Transverse colon (tissue), 4 donors: Measurements from ENCODE around the gene SYNE3. TPM values are rescaled to one million over a fixed set of nuclear protein-coding genes. Genes with fewer than 3 reads are reported as not detected.

Experiments used
- DNase-seq: peaks from one replicate; pipeline ENCODE4 v3.0.0-alpha.2; 2019
- H3K27ac ChIP-seq, 4 donors: fragments of 200-600 bp; sonication (generic); 2 replicates each; pipeline ENCODE4 v1.5.1; 2016 to 2018; ENCODE audit warnings: inconsistent platforms in 4 of 4
- H3K27me3 ChIP-seq: fragments of 200-600 bp; sonication (generic); 2 replicates; pipeline ENCODE4 v1.5.1; 2017; ENCODE audit warnings: inconsistent platforms
- H3K36me3 ChIP-seq, 4 donors: fragments of 200-600 bp; sonication (generic); 2 replicates each; pipeline ENCODE4 v1.5.1; 2017 to 2019; ENCODE audit warnings: inconsistent platforms in 4 of 4
- H3K4me1 ChIP-seq, 4 donors: fragments of 200-600 bp; sonication (generic); 2 replicates each; pipeline ENCODE4 v1.5.1; 2017 to 2020; ENCODE audit warnings: inconsistent platforms in 4 of 4
- H3K4me3 ChIP-seq, 4 donors: fragments of 200-600 bp; sonication (generic); 1 replicate in 1 of 4; 2 replicates in 3 of 4; pipeline versions ENCODE4 v1.5.1 to v1.6.1; 2017 to 2019; ENCODE audit warnings: inconsistent platforms in 4 of 4
- H3K9me3 ChIP-seq, 2 donors: fragments of 200-600 bp; sonication (generic); 2 replicates each; pipeline ENCODE4 v1.5.1; 2017 to 2019; ENCODE audit warnings: inconsistent platforms in 2 of 2
- CTCF ChIP-seq, 5 experiments: fragments of 200-600 bp in 3 of 5; fragments of 450-650 bp in 2 of 5; sonication (generic) in 3 of 5; IDR thresholded peaks; 1 replicate in 2 of 5; 2 replicates in 3 of 5; pipeline ENCODE4 v1.5.1; 2016 to 2017; ENCODE audit warnings: antibody characterized with exemption in 5 of 5, inconsistent platforms in 3 of 5, mild to moderate bottlenecking in 2 of 5, moderate library complexity in 1 of 5
- EP300 ChIP-seq: sonication (generic); formaldehyde crosslinking; IDR thresholded peaks from one replicate; pipeline ENCODE4 v1.6.1; 2017; ENCODE audit warnings: antibody characterized with exemption, low read depth
- POLR2A ChIP-seq: fragments of 450-650 bp; IDR thresholded peaks from one replicate; pipeline ENCODE4 v1.6.1; 2016; ENCODE audit warnings: antibody characterized with exemption, mild to moderate bottlenecking, moderate library complexity
- POLR2AphosphoS5 ChIP-seq, 3 donors: sonication (generic); formaldehyde crosslinking; IDR thresholded peaks; one replicate each; pipeline ENCODE4 v1.6.1; 2016; ENCODE audit warnings: antibody characterized with exemption in 3 of 3
- WGBS, 2 donors: methylation state at CpG; one replicate each; pipeline ENCODE4 v1.1.5; 2018; ENCODE audit warnings: low coverage in 1 of 2; 5-methylcytosine and 5-hydroxymethylcytosine counted together
- in situ Hi-C, 4 donors: fragments of 200-750 bp; cut with MboI; loops; one replicate each; pipeline versions ENCODE4 v1.15.0 to v1.15.1; 2017; ENCODE audit warnings: low sequenced_read_pairs in 3 of 4, low pct_ligation_motif_present in 1 of 4, low pct_unique_long_range_greater_than_20kb in 1 of 4
- intact Hi-C: fragments of 100-400 bp; cut with DNase I; formaldehyde crosslinking; loops from one replicate; pipeline ENCODE4 v1.15.1; 2023; ENCODE audit warnings: low total_unique reads
- small RNA-seq, 4 donors: library from RNA; depleted of rRNA; stranded (forward); fragments of <200 nt; gene quantifications; one replicate each; pipeline ENCODE3, GENCODE V24; 2016
- total RNA-seq, 4 donors: library from RNA; depleted of rRNA; stranded (reverse); fragments of >200 nt; gene quantifications; one replicate each; pipeline ENCODE4 v1.1.0, GENCODE V29; 2016

SYNE3 gene
- total RNA-seq, 4 donors from 2014 or later = 9.8 to 46.8 (median 13.9) TPM

GRCh38 chr14:95467232-95467631 is 49.2 kb downstream of the SYNE3 start:
- no peaks in the 10 kb centered on the region for H3K36me3 ChIP-seq
- TF ChIP-seq POLR2A = no peak
- no peak for TF ChIP-seq POLR2AphosphoS5 (IDR thresholded peaks at IDR 0.05)
- no peak for TF ChIP-seq EP300
- TF ChIP-seq CTCF (IDR thresholded peaks at IDR 0.05) = no peak
- in situ Hi-C loops (no loop called here), intact Hi-C loops (no loop called here)
- WGBS, 2 donors = 95% methylated on average over 6 of the region's 6 CpGs; no CpG with 5 or more reads in 1 of the 2 donors
- H3K27ac ChIP-seq = peak overlapping the region in 1 of 4 donors; percentile 64
- H3K9me3 ChIP-seq = no peaks in the 10 kb centered on the region
- no peak for DNase-seq
- H3K27me3 ChIP-seq = no peaks in the 10 kb centered on the region
- H3K4me3 ChIP-seq = no peak overlapping the region
- H3K4me1 ChIP-seq = peaks cover 15 to 47% (median 26%) of the 10 kb centered on the region in 4 donors

Small RNA genes within 50 kb of the gene (small RNA-seq; reads per million reads assigned to genes)
- gene SCARNA13 = 1.3 to 2.8 (median 2.2) reads per million in 4 donors

Other genes with a start within 250 kb of the SYNE3 start
- gene CLMN, start 196.7 kb downstream of the SYNE3 start, total RNA-seq = 100 to 1,000 TPM in 1 of 4 donors, 10 to 100 TPM in 3; 71.1 to 118 (median 90.1) TPM
- 100 to 1,000 TPM in 1 of 4 donors, 10 to 100 TPM in 3; 11.6 to 177 (median 38.2) TPM for gene GLRX5, start 18.4 kb upstream of the SYNE3 start, total RNA-seq
- under 1 TPM in 1 of 4 donors, not detected in 3; 0.64 TPM for gene TCL1B, start 169.8 kb upstream of the SYNE3 start, total RNA-seq
- 10 to 100 TPM in 1 of 4 donors, 1 to 10 TPM in 1, not detected in 2; 3.7 to 19.5 TPM for gene TCL1A, start 197.5 kb upstream of the SYNE3 start, total RNA-seq